Stimulated activated CD4-positive, alpha-beta T cell treated with anti-CD3 and anti-CD28 coated beads, Interleukin-15, amount 100 ng/mL, for 48 hours (primary cell): Measurements from ENCODE around the gene STAT1.

Experiments
- DNase-seq, 2 donors: peaks; one replicate each; pipeline ENCODE4 v3.0.0-alpha.2; 2020; ENCODE audit warnings: low read depth in 2 of 2

STAT1 gene

DNA sequence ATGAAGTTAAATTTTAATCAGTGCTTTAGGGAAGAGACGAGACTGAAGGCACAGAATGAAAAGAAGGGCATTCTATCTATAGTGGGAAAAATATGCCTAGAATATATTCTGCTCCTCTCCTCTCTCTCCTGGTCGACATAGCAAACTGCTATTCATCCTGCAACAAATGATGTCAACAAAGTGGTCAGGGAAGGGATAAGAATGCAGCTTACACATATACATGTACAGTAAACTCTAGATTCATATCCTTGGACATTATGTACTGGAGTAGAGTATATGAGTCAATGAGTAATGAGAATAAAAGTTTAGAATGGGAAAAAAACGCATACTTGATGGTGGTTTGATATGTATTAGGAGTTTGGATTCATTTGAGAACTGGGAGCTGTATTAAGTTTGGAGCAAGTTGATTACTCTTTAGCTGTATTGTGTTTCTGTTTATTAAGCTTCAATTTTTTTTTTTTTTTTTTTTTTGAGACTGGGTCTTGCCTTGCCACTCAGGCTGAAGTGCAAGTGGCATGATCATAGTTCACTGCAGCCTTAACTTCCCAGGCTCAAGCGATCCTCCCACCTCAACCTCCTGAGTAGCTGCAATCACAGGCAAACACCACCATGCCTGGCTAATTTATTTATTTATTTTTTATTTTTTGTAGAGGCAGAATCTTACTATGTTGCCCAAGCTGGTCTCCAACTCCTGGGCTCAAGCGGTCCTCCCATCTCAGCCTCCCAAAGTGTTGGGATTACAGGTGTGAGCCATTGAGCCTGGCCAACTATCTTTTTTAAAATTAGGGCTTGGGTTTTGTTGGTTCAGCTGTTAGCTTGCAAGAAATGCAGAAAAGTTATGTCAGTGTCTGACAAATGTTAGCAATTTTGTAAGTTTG is 53.8 kb downstream of the STAT1 start:
- DNase-seq: no peak

DNA sequence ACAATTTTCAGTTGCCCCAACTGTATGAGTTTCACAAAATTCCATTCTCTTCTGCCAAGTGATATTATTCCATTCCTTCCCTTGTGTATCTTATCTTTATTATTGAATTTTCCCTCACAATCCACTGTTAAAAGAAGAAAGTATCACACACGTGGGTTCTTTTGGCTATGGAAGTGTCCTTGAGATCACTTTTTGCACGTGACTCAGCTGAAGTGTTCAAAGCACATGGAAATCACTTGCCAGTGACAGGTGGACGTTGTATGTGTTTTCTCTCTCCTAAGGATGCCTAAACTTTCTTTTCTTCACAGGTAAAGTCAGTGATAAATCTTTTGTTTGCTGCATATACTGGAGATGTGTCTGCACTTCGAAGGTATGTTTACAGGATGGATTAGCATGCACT is 60.7 kb downstream of the STAT1 start:
- no peak for DNase-seq

GRCh38 chr2:190950566-190950991 is 63.4 kb downstream of the STAT1 start:
- no peak for DNase-seq

GRCh38 chr2:190948671-190949070 is 65.3 kb downstream of the STAT1 start:
- DNase-seq: no peak

DNA sequence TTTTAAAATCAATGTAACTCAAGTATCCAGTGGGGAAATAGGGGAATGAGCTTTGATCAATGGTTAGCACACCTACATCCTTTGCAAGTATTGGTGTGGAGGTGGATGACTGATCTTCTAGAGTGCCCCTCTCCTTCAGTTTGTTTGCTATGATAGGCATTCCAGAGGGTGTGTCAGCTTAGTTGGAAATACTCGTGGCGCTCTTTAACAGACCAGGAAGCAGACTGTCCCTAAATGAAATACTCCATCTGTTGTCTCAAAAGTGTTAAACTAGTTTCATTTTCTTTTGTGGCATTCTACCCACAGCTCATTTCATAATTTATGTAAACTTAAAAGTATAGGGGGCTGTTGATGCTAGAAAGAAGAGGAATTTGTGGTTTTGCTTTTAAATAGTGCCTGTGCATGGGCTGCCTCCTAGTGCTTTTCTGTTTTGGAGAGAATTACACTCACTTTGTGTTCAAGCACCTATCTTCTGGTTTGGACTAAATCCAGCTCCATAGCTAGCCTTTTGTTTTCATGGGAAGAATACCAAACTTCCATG is 66.2 kb downstream of the STAT1 start:
- DNase-seq: no peak

DNA sequence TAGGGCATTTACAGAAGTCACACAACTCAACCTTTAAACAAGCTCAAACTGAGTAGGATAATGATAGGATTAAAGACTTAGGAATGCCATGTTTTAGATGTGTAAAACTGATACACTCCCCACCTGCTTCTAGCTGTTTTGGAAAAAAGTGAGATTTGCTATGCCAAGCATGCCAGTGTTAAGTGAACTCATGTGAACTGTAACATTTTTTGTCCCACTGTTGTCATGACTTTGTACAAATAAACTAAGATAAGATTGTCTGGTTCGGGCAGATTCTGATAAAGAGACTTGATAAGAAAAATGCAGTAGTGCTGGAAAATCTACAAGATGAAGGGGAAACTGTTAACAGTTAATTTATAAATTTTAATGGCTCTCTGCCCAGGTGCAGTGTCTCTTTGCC is 66.8 kb downstream of the STAT1 start:
- no peak for DNase-seq

GRCh38 chr2:190943706-190944105 is 70.3 kb downstream of the STAT1 start:
- no peak for DNase-seq

DNA sequence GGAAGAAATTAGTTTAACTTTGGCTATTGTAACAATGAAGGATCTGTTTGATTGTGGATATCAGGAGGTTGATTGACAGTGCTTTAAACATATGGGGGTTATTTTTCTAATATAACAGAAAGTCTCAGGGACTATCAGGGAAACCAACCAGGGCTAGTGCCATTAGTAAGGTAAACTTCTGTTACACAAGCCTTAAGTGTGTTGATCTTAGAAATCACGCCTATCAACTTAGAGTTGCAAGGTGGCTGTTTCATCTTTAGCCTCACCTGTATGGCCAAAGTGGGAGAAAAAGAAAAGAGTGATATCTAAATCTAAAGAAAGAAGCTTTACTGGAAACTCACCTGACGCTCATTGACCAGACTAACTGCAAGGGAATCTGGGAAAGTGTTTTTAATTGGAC is 71.3 kb downstream of the STAT1 start:
- DNase-seq: no peak

DNA sequence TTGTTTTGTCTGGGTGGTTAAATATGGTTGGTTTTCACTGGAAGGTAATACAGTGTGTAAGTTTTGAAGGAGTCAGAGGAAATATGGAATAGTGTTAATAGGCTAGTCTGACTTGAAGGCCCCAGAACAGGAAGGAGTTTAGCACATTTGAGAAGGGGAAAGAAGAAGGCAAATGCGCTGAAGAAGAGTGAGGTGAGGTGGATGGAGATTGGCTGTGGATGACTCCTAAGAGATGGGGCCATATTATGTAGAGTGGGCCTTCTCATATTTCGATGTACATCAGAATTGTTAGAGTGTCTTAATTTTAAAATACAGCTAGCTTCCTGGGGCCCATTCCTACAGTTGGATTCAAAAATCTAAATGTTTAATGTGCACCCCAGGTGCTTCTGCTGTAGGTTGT is 72.4 kb downstream of the STAT1 start:
- no peak for DNase-seq

DNA sequence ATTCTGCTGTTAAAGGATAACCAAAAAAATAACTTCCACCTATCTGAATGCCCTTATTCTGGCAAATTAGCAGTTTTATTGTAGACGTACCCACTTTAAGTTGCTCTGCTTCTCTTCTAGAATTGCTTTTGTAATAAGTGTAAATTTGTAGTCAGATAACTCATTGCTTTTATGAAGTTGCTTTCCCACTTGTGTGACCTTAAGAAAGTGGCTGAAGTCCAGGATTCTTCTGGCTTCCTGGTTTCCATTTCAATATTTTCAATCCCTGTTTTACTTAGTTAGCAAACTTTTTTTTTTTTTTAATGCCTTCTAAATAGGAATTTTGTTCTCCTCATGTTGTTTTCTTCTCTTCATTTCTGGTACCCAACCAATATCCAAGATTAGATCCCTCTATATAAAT is 73.5 kb downstream of the STAT1 start:
- no peak for DNase-seq

- no peak for DNase-seq
Observed at GRCh38 chr2:190938771-190939335, 75.1 kb downstream of the STAT1 start.

DNA sequence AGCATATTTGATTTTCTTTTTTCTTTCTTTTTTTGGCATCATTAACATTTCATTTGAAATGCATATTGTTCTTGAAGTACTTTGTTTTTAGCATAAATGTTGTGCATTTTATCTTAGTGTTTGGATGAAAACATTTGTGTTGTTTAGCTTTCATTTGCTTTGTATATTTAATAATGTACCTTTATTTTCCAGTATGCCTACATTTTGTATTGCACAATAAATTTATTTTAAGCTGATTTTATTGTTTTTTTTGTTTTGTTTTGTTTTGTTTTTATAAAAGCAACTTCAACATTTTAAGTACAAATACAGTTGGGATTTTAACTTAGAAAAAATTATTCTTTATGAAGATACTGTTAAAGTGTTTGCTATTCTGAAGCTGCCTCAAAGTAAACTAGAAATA is 78.9 kb downstream of the STAT1 start:
- DNase-seq: no peak

DNA sequence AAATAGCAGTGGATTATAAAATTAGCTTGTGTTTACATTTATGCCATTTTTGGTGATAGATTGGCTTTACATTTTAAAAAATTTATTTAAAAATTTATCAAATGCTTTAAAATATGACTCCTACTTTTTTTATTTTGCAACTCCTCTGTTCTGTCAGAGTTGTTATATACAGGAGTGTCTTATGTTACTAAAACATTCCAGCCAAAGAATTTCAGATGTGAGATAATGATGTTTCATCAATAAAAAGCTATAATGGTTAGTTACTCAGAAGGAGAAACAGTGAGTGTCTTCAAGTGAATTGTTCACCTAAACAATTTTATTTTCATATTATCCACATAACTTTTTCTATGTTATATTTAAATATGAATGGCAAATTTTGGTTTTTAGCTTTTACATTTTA is 80.6 kb downstream of the STAT1 start:
- DNase-seq: no peak

- no peak for DNase-seq
Observed at GRCh38 chr2:190932514-190932913, 81.5 kb downstream of the STAT1 start.

GRCh38 chr2:190930411-190930810 is 83.6 kb downstream of the STAT1 start:
- no peak for DNase-seq

DNA sequence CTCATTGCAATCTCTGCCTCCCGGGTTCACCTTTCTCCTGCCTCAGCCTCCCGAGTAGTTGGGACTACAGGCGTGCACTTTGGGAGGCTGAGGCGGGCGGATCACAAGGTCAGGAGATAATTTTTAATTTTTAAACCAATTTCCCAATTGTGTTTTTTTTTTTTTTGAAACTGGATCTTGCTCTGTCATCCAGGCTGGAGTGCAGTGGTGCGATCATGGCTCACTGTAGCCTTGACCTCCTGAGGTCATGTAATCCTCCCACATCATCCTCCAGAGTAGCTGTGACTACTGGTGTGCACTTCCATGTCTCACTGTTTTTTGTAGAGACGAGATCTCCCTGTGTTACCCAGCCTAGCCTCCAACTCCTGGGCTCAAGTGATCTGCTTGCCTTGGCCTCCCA is 84.1 kb downstream of the STAT1 start:
- DNase-seq: no peak

- no peak for DNase-seq
Observed at GRCh38 chr2:190927301-190927700, 86.7 kb downstream of the STAT1 start.

DNA sequence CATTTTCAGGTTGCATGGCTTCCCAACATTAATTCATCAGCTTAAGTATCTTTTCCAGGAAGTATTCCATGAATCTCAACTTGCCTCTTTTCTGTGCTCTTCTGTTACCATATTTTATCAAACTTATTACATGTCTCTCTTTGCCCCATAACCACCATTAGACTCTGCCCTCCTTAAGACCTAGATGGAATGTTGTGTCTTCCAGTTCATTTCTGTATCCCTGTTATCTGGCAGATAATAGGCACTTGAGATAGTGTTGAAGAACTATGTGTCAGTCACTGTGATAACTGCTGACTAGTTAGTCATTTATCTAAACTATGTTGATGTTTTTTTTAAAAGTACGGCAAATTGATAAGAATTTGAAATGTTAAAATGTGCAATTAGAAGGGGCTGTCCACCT is 91.6 kb downstream of the STAT1 start:
- DNase-seq: no peak

GRCh38 chr2:190920085-190920484 is 93.9 kb downstream of the STAT1 start:
- no peak for DNase-seq
